Uterus (tissue), 4 donors: Measurements from ENCODE around the gene PPP2R2C. TPM values are rescaled to one million over a fixed set of nuclear protein-coding genes. Genes with fewer than 3 reads are reported as not detected.
A peak's percentile ranks its signal among the peaks of the same experiment; 100 is the strongest.

Experiments used
- DNase-seq, 2 donors: peaks; one replicate each; pipeline ENCODE4 v3.0.0-alpha.2; 2019 to 2020
- H3K27ac ChIP-seq, 2 donors: fragments of 200-600 bp; sonication (generic); 1 replicate in 1 of 2; 2 replicates in 1 of 2; pipeline ENCODE4 v1.5.1; 2016 to 2018
- H3K27me3 ChIP-seq, 2 donors: fragments of 200-600 bp; sonication (generic); one replicate each; pipeline ENCODE4 v1.5.1; 2018 to 2019; ENCODE audit warnings: control low read depth in 1 of 2
- H3K36me3 ChIP-seq, 2 donors: fragments of 200-600 bp; sonication (generic); one replicate each; pipeline ENCODE4 v1.5.1; 2019; ENCODE audit warnings: control low read depth in 1 of 2
- H3K4me1 ChIP-seq, 2 donors: fragments of 200-600 bp; sonication (generic); one replicate each; pipeline ENCODE4 v1.5.1; 2018 to 2019; ENCODE audit warnings: control low read depth in 1 of 2
- H3K4me3 ChIP-seq, 2 donors: fragments of 200-600 bp; sonication (generic); 1 replicate in 1 of 2; 2 replicates in 1 of 2; pipeline ENCODE4 v1.5.1; 2018 to 2019; ENCODE audit warnings: mild to moderate bottlenecking in 1 of 2
- H3K9me3 ChIP-seq, 2 donors: fragments of 200-600 bp; sonication (generic); one replicate each; pipeline ENCODE4 v1.5.1; 2019; ENCODE audit warnings: control low read depth in 1 of 2
- POLR2A ChIP-seq, 2 donors: fragments of 450-650 bp; IDR thresholded peaks; one replicate each; pipeline ENCODE4 v1.6.1; 2016; ENCODE audit warnings: antibody characterized with exemption in 2 of 2, mild to moderate bottlenecking in 1 of 2, moderate library complexity in 1 of 2
- intact Hi-C: fragments of 100-400 bp; cut with DNase I; formaldehyde crosslinking; loops from one replicate; pipeline ENCODE4 v1.15.1; 2023; ENCODE audit warnings: low total_unique reads
- total RNA-seq, 4 donors: library from RNA; depleted of rRNA in 3 of 4; stranded (reverse); fragments of >200 nt in 3 of 4; gene quantifications; one replicate each; pipeline versions ENCODE4 v1.1.0 to v1.2.4, GENCODE V29; 2014 to 2023
- TF ChIP-seq, protein P1 (sequence below), 4 experiments: fragments of 200-600 bp in 2 of 4; fragments of 450-650 bp in 2 of 4; sonication (generic) in 2 of 4; IDR thresholded peaks; one replicate each; pipeline ENCODE4 v1.5.1; 2016 to 2019; ENCODE audit warnings: antibody characterized with exemption in 4 of 4, mild to moderate bottlenecking in 2 of 4, moderate library complexity in 1 of 4
- donor health status: DM: yes; HTN: yes; CAD: no.

Gene PPP2R2C
- total RNA-seq, 4 donors from 2014 or later = 2.9 to 49.1 (median 27.3) TPM

DNA sequence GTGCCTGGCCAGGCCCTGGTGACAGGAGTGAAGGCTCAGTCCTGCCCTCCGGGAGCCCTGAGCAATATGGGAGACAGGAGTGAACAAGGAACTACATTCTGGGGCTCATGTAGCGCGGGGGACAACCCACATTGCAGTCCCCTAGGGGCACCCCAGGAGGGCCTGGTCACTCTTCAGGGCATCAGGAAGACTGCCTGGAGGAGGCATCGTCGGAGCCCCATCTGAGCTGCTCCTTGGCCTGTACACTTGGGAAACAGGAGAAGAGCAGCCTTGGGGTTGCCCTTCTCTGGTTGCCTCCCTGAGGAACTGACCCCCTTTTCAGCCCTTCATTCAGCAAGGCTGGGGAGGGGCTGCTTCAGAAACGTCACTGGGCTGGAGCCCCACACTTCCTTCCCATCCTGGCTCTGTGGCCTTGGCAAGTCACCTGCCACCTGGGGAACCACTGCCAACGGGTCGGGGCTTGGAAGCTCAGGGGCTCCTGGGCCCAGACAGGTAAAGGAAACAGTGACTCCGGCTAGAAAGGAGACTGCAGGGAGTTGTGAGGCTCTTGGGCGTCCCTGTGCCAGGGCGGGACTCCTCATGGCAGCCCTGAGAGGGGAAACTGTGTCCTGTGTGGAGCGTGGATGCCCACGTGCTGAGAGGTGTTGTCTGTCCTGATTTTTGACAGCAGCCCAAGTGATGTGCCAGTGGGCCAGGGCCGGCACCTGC lies 192.7 kb downstream of the PPP2R2C start:
- Histone ChIP-seq H3K27me3 (no peaks in the 10 kb centered on the region), H3K36me3 (no peaks in the 10 kb centered on the region), H3K27ac (peak overlapping the region; percentile 93 to 94), H3K4me3 (no peak overlapping the region), H3K4me1 (peaks cover 25 to 59% of the 10 kb centered on the region in 2 donors), H3K9me3 (no peaks in the 10 kb centered on the region)
- intact Hi-C loops = no loop called here
- DNase-seq = no peak
- TF ChIP-seq, protein P1, sequence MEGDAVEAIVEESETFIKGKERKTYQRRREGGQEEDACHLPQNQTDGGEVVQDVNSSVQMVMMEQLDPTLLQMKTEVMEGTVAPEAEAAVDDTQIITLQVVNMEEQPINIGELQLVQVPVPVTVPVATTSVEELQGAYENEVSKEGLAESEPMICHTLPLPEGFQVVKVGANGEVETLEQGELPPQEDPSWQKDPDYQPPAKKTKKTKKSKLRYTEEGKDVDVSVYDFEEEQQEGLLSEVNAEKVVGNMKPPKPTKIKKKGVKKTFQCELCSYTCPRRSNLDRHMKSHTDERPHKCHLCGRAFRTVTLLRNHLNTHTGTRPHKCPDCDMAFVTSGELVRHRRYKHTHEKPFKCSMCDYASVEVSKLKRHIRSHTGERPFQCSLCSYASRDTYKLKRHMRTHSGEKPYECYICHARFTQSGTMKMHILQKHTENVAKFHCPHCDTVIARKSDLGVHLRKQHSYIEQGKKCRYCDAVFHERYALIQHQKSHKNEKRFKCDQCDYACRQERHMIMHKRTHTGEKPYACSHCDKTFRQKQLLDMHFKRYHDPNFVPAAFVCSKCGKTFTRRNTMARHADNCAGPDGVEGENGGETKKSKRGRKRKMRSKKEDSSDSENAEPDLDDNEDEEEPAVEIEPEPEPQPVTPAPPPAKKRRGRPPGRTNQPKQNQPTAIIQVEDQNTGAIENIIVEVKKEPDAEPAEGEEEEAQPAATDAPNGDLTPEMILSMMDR (IDR thresholded peaks at IDR 0.05) = no peak
- TF ChIP-seq POLR2A (IDR thresholded peaks at IDR 0.05) = no peak

DNA sequence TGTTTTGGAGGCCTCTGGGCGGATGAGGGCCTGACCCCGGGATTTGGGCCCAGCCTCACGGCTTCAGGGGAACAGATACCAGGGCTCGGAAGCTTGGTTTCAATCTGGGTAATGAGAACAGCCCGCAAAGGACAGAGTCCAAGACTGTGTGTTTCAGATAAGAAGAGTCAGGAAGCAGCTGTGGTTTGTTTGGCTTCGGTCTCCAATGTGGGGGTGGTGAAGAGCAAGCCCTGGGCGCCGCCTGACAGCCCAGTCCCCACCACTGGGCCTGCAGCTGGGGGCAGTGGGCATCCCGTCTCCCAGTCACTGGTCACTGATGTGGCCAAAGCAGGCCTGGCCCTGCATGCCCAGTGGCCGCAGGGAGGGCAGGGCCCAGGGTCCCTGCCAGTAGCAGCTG lies 193.6 kb downstream of the PPP2R2C start:
- DNase-seq = peak; percentile 66 to 82
- intact Hi-C loops = no loop called here

GRCh38 chr4:6277935-6278800 lies 194.2 kb downstream of the PPP2R2C start:
- TF ChIP-seq, protein P1 (IDR thresholded peaks at IDR 0.05) = no peak
- no peak for TF ChIP-seq POLR2A (IDR thresholded peaks at IDR 0.05)
- H3K27ac ChIP-seq = peak overlapping the region; percentile 93 to 94
- no peaks in the 10 kb centered on the region for H3K9me3 ChIP-seq
- H3K4me1 ChIP-seq = peaks cover 31 to 55% of the 10 kb centered on the region in 2 donors
- H3K4me3 ChIP-seq = no peak overlapping the region
- no peaks in the 10 kb centered on the region for H3K36me3 ChIP-seq
- no peaks in the 10 kb centered on the region for H3K27me3 ChIP-seq
- intact Hi-C loops = no loop called here
- DNase-seq = no peak

More for the DNA sequence above, 193.6 kb downstream of the PPP2R2C start:
- Histone ChIP-seq H3K27me3 (no peaks in the 10 kb centered on the region), H3K9me3 (no peaks in the 10 kb centered on the region), H3K36me3 (no peaks in the 10 kb centered on the region), H3K4me1 (peaks cover 31 to 59% of the 10 kb centered on the region in 2 donors), H3K4me3 (no peak overlapping the region), H3K27ac (peak overlapping the region; percentile 93 to 94)
- TF ChIP-seq, protein P1 (IDR thresholded peaks at IDR 0.05) = no peak
- TF ChIP-seq POLR2A (IDR thresholded peaks at IDR 0.05) = no peak

GRCh38 chr4:6277139-6277802 lies 195.1 kb downstream of the PPP2R2C start:
- H3K27me3 ChIP-seq = no peaks in the 10 kb centered on the region
- peak overlapping the region; percentile 93 to 94 for H3K27ac ChIP-seq
- intact Hi-C loops = no loop called here
- H3K4me1 ChIP-seq = peaks cover 32 to 52% of the 10 kb centered on the region in 2 donors
- H3K36me3 ChIP-seq = no peaks in the 10 kb centered on the region
- peak in 1 of 2 donors; percentile 64 for DNase-seq
- TF ChIP-seq, protein P1 (IDR thresholded peaks at IDR 0.05) = no peak
- no peak for TF ChIP-seq POLR2A (IDR thresholded peaks at IDR 0.05)
- no peaks in the 10 kb centered on the region for H3K9me3 ChIP-seq
- no peak overlapping the region for H3K4me3 ChIP-seq
